Measurements from ENCODE around the gene SRXN1.

Gene SRXN1

DNA sequence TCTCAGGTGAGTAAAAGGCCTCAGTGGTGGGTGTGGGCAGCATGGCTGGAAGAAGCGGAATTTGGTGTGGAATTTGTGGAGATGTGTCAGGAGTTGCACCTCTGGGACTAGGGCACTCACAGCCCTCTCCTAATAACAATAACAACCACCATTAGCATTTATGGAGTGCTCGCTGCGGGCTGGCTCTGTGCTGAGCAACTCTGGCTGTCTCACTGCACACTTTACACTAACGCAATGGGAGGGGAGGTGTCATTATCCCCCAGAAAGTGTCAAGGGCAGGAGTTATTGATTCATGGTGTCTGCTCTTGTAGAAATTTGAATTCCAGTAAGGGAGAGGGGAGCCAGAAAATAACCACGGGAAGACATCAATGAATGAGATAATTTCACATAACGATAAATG lies 45.3 kb upstream of the SRXN1 start:
- Histone ChIP-seq H3K36me3 (ENCODE audit: control insufficient read depth in 2 of 2, insufficient read depth in 1 of 2, low read length in 2 of 2) (no peaks in the 10 kb centered on the region), H3K27ac (ENCODE audit: extremely low read depth, low read depth, low read length) (no peak overlapping the region), H3K9me3 (ENCODE audit: control insufficient read depth, insufficient read depth, low read depth, low read length) (no peaks in the 10 kb centered on the region), H3K4me1 (ENCODE audit: control insufficient read depth, insufficient read depth, low read length) (no peaks in the 10 kb centered on the region), H3K4me3 (ENCODE audit: low read depth, low read length) (no peak overlapping the region)
- ChIA-PET CTCF (interaction anchor here (0.8 kb wide), 1 partner anchor 30 kb away, joined by 3 read pairs; no protein-coding TSS in a partner anchor), POLR2A (no interaction called here)
- TF ChIP-seq SP7 (tag by site-specific recombination; IDR thresholded peaks at IDR 0.05) (no peak), ZNF302 (tag by site-specific recombination; IDR thresholded peaks at IDR 0.05; ENCODE audit: low read depth) (no peak), ZNF221 (tag by site-specific recombination; IDR thresholded peaks at IDR 0.05; ENCODE audit: borderline replicate concordance) (no peak), ZNF292 (tag by site-specific recombination; IDR thresholded peaks at IDR 0.05; ENCODE audit: borderline replicate concordance, low read depth) (no peak)
- TF ChIP-seq, protein P1, sequence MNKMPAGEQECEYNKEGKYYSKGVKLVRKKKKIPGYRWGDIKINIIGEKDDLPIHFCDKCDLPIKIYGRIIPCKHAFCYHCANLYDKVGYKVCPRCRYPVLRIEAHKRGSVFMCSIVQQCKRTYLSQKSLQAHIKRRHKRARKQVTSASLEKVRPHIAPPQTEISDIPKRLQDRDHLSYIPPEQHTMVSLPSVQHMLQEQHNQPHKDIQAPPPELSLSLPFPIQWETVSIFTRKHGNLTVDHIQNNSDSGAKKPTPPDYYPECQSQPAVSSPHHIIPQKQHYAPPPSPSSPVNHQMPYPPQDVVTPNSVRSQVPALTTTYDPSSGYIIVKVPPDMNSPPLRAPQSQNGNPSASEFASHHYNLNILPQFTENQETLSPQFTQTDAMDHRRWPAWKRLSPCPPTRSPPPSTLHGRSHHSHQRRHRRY (tag by site-specific recombination; IDR thresholded peaks at IDR 0.05): no peak
- TF ChIP-seq, protein P2, sequence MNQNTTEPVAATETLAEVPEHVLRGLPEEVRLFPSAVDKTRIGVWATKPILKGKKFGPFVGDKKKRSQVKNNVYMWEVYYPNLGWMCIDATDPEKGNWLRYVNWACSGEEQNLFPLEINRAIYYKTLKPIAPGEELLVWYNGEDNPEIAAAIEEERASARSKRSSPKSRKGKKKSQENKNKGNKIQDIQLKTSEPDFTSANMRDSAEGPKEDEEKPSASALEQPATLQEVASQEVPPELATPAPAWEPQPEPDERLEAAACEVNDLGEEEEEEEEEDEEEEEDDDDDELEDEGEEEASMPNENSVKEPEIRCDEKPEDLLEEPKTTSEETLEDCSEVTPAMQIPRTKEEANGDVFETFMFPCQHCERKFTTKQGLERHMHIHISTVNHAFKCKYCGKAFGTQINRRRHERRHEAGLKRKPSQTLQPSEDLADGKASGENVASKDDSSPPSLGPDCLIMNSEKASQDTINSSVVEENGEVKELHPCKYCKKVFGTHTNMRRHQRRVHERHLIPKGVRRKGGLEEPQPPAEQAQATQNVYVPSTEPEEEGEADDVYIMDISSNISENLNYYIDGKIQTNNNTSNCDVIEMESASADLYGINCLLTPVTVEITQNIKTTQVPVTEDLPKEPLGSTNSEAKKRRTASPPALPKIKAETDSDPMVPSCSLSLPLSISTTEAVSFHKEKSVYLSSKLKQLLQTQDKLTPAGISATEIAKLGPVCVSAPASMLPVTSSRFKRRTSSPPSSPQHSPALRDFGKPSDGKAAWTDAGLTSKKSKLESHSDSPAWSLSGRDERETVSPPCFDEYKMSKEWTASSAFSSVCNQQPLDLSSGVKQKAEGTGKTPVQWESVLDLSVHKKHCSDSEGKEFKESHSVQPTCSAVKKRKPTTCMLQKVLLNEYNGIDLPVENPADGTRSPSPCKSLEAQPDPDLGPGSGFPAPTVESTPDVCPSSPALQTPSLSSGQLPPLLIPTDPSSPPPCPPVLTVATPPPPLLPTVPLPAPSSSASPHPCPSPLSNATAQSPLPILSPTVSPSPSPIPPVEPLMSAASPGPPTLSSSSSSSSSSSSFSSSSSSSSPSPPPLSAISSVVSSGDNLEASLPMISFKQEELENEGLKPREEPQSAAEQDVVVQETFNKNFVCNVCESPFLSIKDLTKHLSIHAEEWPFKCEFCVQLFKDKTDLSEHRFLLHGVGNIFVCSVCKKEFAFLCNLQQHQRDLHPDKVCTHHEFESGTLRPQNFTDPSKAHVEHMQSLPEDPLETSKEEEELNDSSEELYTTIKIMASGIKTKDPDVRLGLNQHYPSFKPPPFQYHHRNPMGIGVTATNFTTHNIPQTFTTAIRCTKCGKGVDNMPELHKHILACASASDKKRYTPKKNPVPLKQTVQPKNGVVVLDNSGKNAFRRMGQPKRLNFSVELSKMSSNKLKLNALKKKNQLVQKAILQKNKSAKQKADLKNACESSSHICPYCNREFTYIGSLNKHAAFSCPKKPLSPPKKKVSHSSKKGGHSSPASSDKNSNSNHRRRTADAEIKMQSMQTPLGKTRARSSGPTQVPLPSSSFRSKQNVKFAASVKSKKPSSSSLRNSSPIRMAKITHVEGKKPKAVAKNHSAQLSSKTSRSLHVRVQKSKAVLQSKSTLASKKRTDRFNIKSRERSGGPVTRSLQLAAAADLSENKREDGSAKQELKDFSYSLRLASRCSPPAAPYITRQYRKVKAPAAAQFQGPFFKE (tag by site-specific recombination; IDR thresholded peaks at IDR 0.05; ENCODE audit: borderline replicate concordance): no peak

DNA sequence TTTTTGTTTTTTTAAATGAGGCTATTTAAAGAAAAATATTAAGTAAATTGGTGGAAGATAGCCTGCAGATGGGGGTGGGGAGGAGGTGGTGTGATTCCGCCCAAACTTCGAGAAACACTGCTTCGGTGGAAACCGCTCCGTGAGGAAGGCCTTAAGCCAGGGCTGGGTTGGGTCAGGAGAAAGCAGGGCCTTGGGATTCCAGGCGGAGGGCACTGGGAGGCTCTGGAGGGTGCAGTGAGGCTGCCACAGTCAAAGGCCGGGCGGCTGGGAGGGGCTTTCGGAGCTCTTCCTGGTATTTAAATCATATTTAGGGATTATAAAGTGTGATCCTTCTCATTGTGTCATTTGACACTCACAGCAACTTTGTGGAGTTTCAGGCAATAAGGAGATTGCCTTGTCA lies 44.8 kb upstream of the SRXN1 start:
- CTCF ChIA-PET: no interaction called here
- TF ChIP-seq ZNF433 (tag by site-specific recombination; IDR thresholded peaks at IDR 0.05; ENCODE audit: low read depth): no peak
- TF ChIP-seq ZNF114 (tag by site-specific recombination; IDR thresholded peaks at IDR 0.05): no peak
- TF ChIP-seq, protein P3, sequence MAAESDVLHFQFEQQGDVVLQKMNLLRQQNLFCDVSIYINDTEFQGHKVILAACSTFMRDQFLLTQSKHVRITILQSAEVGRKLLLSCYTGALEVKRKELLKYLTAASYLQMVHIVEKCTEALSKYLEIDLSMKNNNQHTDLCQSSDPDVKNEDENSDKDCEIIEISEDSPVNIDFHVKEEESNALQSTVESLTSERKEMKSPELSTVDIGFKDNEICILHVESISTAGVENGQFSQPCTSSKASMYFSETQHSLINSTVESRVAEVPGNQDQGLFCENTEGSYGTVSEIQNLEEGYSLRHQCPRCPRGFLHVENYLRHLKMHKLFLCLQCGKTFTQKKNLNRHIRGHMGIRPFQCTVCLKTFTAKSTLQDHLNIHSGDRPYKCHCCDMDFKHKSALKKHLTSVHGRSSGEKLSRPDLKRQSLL (tag by site-specific recombination; IDR thresholded peaks at IDR 0.05): no peak
- no peak for TF ChIP-seq ZNF324 (tag by site-specific recombination; IDR thresholded peaks at IDR 0.05)
- no peak for TF ChIP-seq ZSCAN30 (tag by site-specific recombination; IDR thresholded peaks at IDR 0.05)
- TF ChIP-seq ZNF660 (tag by site-specific recombination; IDR thresholded peaks at IDR 0.05): no peak
- TF ChIP-seq ZNF621 (tag by site-specific recombination; IDR thresholded peaks at IDR 0.05): no peak
- TF ChIP-seq, protein P4, sequence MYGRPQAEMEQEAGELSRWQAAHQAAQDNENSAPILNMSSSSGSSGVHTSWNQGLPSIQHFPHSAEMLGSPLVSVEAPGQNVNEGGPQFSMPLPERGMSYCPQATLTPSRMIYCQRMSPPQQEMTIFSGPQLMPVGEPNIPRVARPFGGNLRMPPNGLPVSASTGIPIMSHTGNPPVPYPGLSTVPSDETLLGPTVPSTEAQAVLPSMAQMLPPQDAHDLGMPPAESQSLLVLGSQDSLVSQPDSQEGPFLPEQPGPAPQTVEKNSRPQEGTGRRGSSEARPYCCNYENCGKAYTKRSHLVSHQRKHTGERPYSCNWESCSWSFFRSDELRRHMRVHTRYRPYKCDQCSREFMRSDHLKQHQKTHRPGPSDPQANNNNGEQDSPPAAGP (tag by site-specific recombination; IDR thresholded peaks at IDR 0.05): no peak
- no peak for TF ChIP-seq ZNF302 (tag by site-specific recombination; IDR thresholded peaks at IDR 0.05; ENCODE audit: low read depth)
- no peak for TF ChIP-seq ZNF549 (tag by site-specific recombination; IDR thresholded peaks at IDR 0.05)
- TF ChIP-seq ZNF521 (tag by site-specific recombination; IDR thresholded peaks at IDR 0.05): no peak
- no peak for TF ChIP-seq KLF1 (tag by site-specific recombination; IDR thresholded peaks at IDR 0.05)
- Histone ChIP-seq H3K9me3 (ENCODE audit: control insufficient read depth, insufficient read depth, low read depth, low read length) (no peaks in the 10 kb centered on the region), H3K4me1 (ENCODE audit: control insufficient read depth, insufficient read depth, low read length) (no peaks in the 10 kb centered on the region), H3K27ac (ENCODE audit: extremely low read depth, low read depth, low read length) (no peak overlapping the region), H3K36me3 (ENCODE audit: control insufficient read depth in 2 of 2, insufficient read depth in 1 of 2, low read length in 2 of 2) (no peaks in the 10 kb centered on the region), H3K4me3 (ENCODE audit: low read depth, low read length) (no peak overlapping the region)
- POLR2A ChIA-PET: no interaction called here

Data from HEK293 (cell line).